CD14-positive monocyte (primary cell): Measurements from ENCODE around the gene MCF2L. TPM values are rescaled to one million over a fixed set of nuclear protein-coding genes. Genes with fewer than 3 reads are reported as not detected.

ENCODE experiments used
- DNase-seq, 3 donors: peaks; one replicate each; pipeline ENCODE4 v3.0.0-alpha.2; 2011 to 2022
- H2AFZ ChIP-seq: 2 replicates; pipeline ENCODE4 v1.6.0; 2012; ENCODE audit warnings: mild to moderate bottlenecking, low read depth, low read length, inconsistent platforms; ENCODE audit not compliant: insufficient read depth, poor library complexity, severe bottlenecking
- H3K27ac ChIP-seq, 2 donors: 1 replicate in 1 of 2; 2 replicates in 1 of 2; pipeline ENCODE4 v1.5.1; 2012 to 2013; ENCODE audit warnings: low read length in 2 of 2, control low read depth in 1 of 2, inconsistent platforms in 1 of 2, low read depth in 1 of 2, mild to moderate bottlenecking in 1 of 2
- H3K27me3 ChIP-seq, 2 donors: one replicate each; pipeline versions ENCODE4 v1.6.0 to v1.6.1; 2011 to 2013; ENCODE audit warnings: low read length in 2 of 2; ENCODE audit not compliant: control insufficient read depth in 2 of 2, insufficient read depth in 2 of 2
- H3K36me3 ChIP-seq, 2 donors: replicated peaks in 1 of 2; 1 replicate in 1 of 2; 2 replicates in 1 of 2; pipeline versions ENCODE4 v1.5.1 to v1.6.1; 2012 to 2013; ENCODE audit warnings: low read length in 2 of 2, control low read depth in 1 of 2, inconsistent platforms in 1 of 2, mild to moderate bottlenecking in 1 of 2; ENCODE audit not compliant: insufficient read depth in 2 of 2, control insufficient read depth in 1 of 2
- H3K4me1 ChIP-seq, 2 donors: 1 replicate in 1 of 2; 2 replicates in 1 of 2; pipeline versions ENCODE4 v1.5.1 to v1.6.1; 2012 to 2013; ENCODE audit warnings: low read length in 2 of 2, control low read depth in 1 of 2, inconsistent platforms in 1 of 2, mild to moderate bottlenecking in 1 of 2, moderate library complexity in 1 of 2; ENCODE audit not compliant: insufficient read depth in 2 of 2, control insufficient read depth in 1 of 2
- H3K4me2 ChIP-seq: replicated peaks from 2 replicates; pipeline ENCODE3; 2012; ENCODE audit warnings: low read length, moderate library complexity, mild to moderate bottlenecking; ENCODE audit not compliant: poor library complexity, severe bottlenecking; ENCODE audit errors: extremely low read depth
- H3K4me3 ChIP-seq, 3 experiments: fragments of 200-600 bp in 1 of 3; sonication (generic) in 1 of 3; replicated peaks in 1 of 3; 1 replicate in 2 of 3; 2 replicates in 1 of 3; pipeline ENCODE4 v1.5.1; 2011 to 2013; ENCODE audit warnings: low read length in 3 of 3, mild to moderate bottlenecking in 3 of 3, control low read depth in 2 of 3, low read depth in 2 of 3, inconsistent platforms in 1 of 3, moderate library complexity in 1 of 3
- H3K79me2 ChIP-seq: 2 replicates; pipeline ENCODE4 v1.6.0; 2012; ENCODE audit warnings: mild to moderate bottlenecking, control low read depth, inconsistent platforms, low read length, moderate library complexity; ENCODE audit not compliant: insufficient read depth
- H3K9ac ChIP-seq: 2 replicates; pipeline ENCODE4 v1.6.0; 2017; ENCODE audit warnings: low read length, mild to moderate bottlenecking; ENCODE audit not compliant: insufficient read depth, poor library complexity, severe bottlenecking
- H3K9me3 ChIP-seq, 2 donors: replicated peaks in 1 of 2; 1 replicate in 1 of 2; 2 replicates in 1 of 2; pipeline versions ENCODE4 v1.5.1 to v1.6.1; 2012 to 2013; ENCODE audit warnings: low read length in 2 of 2, control low read depth in 1 of 2; ENCODE audit not compliant: control insufficient read depth in 1 of 2, insufficient read depth in 1 of 2
- H4K20me1 ChIP-seq: 2 replicates; pipeline ENCODE4 v1.6.0; 2012; ENCODE audit warnings: mild to moderate bottlenecking, low read length, control low read depth, moderate library complexity; ENCODE audit not compliant: insufficient read depth
- H3K27ac Mint-ChIP-seq, 7 donors: one replicate each; pipeline ENCODE4 v1.8.0; 2020; ENCODE audit warnings: mild to moderate bottlenecking in 7 of 7, mixed read lengths in 7 of 7, moderate library complexity in 6 of 7, inconsistent platforms in 2 of 7
- H3K27me3 Mint-ChIP-seq, 3 donors: one replicate each; pipeline ENCODE4 v1.8.0; 2021 to 2022; ENCODE audit warnings: low read depth in 3 of 3, mild to moderate bottlenecking in 3 of 3, mixed read lengths in 3 of 3, moderate library complexity in 3 of 3, inconsistent platforms in 1 of 3
- H3K36me3 Mint-ChIP-seq, 2 donors: one replicate each; pipeline ENCODE4 v1.8.0; 2020; ENCODE audit warnings: mixed read lengths in 2 of 2, inconsistent platforms in 1 of 2, mild to moderate bottlenecking in 1 of 2
- H3K4me1 Mint-ChIP-seq: one replicate; pipeline ENCODE4 v1.8.0; 2020; ENCODE audit warnings: mild to moderate bottlenecking, mixed read lengths
- H3K4me3 Mint-ChIP-seq, 2 donors: one replicate each; pipeline ENCODE4 v1.8.0; 2020; ENCODE audit warnings: mild to moderate bottlenecking in 2 of 2, mixed read lengths in 2 of 2, moderate library complexity in 1 of 2
- H3K9me3 Mint-ChIP-seq, 7 donors: one replicate each; pipeline ENCODE4 v1.8.0; 2020 to 2022; ENCODE audit warnings: mixed read lengths in 7 of 7, mild to moderate bottlenecking in 6 of 7, moderate library complexity in 6 of 7, inconsistent platforms in 2 of 7
- CTCF ChIP-seq: fragments of 200-600 bp; IDR thresholded peaks from one replicate; pipeline ENCODE4 v1.8.0; 2022; ENCODE audit warnings: antibody characterized with exemption, mild to moderate bottlenecking
- WGBS: methylation state at CpG from one replicate; pipeline ENCODE4 v1.1.5; 2013; ENCODE audit warnings: missing lambda C conversion rate; ENCODE audit not compliant: insufficient coverage; 5-methylcytosine and 5-hydroxymethylcytosine counted together
- intact Hi-C, 2 donors: fragments of 100-400 bp; cut with micrococcal nuclease; formaldehyde crosslinking; loops; one replicate each; pipeline versions ENCODE4 v1.15.0 to v1.15.1; 2023
- polyA plus RNA-seq, 3 donors: library from polyadenylated mRNA; depleted of rRNA in 1 of 3; unstranded in 2 of 3; stranded (reverse) in 1 of 3; fragments of 300-500 nt in 2 of 3; fragments of >200 nt in 1 of 3; fragmentation: Illumina TruSeq in 2 of 3; gene quantifications; 1 replicate in 2 of 3; 2 replicates in 1 of 3; pipeline ENCODE4 v1.2.3, GENCODE V29; 2012 to 2021

Gene MCF2L
- polyA plus RNA-seq, 3 donors, result not detected

DNA sequence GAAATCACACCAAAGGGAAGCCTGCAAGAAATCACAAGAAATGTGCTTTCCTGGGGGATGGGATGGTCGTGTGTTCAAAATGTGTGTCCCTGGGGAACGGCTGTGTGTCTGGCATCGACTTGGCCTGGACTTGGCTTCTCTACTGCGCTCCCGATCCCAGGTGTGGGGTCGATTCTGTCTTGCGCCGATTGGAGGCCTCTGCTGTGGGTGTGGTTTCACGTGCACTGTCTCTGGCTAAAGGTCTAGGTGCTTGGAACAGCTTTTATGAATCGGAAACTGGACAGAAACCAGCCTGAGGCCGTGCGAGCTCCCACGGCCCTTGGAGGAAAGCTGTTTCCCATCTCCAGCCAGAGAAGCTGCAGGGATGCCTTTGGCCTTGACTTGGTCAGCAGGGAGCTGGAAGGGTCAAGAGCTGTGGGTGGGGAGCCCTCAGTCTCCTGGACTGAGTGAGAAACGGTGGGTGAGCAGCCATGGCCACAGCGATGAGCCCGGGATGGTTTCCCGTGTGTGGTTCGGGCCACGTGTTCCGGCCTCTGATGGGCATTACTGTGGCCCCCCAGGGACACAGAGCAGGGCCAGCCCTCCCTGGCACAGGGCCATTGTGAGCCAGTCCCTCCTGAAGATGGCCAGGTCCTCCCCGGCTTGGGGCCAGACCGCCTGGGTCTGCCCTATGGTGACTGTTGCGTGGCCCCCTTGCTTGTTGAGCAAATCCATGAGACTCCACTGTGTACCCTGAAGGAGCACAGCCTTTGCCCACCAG is 29.7 kb downstream of the MCF2L start:
- Histone ChIP-seq H3K27me3 (peaks cover 0 to 17% of the 10 kb centered on the region in 2 donors), H3K79me2 (no peaks in the 10 kb centered on the region), H3K4me2 (no peak overlapping the region), H3K4me3 (no peak overlapping the region), H3K4me1 (no peaks in the 10 kb centered on the region), H2AFZ (no peak overlapping the region), H3K36me3 (no peaks in the 10 kb centered on the region), H3K9ac (no peak overlapping the region), H4K20me1 (no peaks in the 10 kb centered on the region), H3K27ac (no peak overlapping the region), H3K9me3 (no peaks in the 10 kb centered on the region)
- Mint-ChIP-seq H3K27ac (no peak overlapping the region), H3K36me3 (no peaks in the 10 kb centered on the region), H3K4me1 (no peaks in the 10 kb centered on the region), H3K4me3 (no peak overlapping the region), H3K9me3 (peaks cover 0 to 3% (median 0%) of the 10 kb centered on the region in 7 donors), H3K27me3 (peaks cover 23 to 29% (median 26%) of the 10 kb centered on the region in 3 donors)
- intact Hi-C loops, result no loop called here
- DNase-seq, result no peak
- no peak for TF ChIP-seq CTCF
- WGBS, result 94% methylated on average over 23 of the region's 23 CpGs

DNA sequence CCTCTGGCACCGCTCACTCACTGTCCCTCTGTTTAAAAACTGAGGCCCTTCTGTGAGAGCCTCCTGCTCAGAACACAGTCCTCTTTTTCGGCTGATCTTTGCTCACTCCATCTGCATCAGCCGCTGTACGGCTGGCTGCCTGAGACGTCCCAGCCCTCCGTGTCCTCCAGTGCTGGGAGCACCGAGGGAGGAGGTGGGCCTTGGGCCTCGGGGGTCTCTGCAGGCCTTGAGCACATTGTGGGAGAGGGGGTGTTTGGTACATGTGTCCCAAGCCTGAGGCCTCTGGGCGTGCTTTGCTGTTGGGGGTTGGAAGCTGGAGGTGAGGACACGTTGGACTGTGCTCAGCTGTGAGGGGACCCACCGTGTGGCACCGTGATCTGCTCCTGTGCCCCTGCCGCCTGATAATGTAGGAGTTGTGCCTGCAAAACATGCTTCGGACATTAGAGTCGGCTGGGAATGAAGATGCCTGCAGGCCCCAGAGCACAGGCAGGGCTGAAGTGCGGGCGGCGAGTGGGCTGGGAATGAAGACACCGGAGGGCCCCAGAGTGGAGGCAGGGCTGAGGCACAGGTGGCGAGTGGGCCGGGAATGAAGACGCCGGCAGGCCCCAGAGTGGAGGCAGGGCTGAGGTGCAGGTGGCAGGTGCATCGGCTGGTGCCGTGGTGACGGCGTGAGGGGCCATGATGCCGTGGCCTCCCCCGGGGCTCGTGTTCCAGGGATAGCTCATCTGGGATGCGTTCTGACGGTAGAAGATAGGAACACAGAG is 30.6 kb downstream of the MCF2L start:
- Histone ChIP-seq H3K36me3 (no peaks in the 10 kb centered on the region), H3K4me2 (no peak overlapping the region), H3K9me3 (no peaks in the 10 kb centered on the region), H4K20me1 (no peaks in the 10 kb centered on the region), H3K4me1 (no peaks in the 10 kb centered on the region), H3K4me3 (no peak overlapping the region), H3K79me2 (no peaks in the 10 kb centered on the region), H3K27me3 (peaks cover 0 to 17% of the 10 kb centered on the region in 2 donors), H3K9ac (no peak overlapping the region), H3K27ac (no peak overlapping the region), H2AFZ (no peak overlapping the region)
- WGBS, result 95% methylated on average over 32 of the region's 32 CpGs
- Mint-ChIP-seq H3K4me3 (peak overlapping the region in 1 of 2 donors; percentile 11), H3K27ac (no peak overlapping the region), H3K27me3 (peaks cover 23 to 29% (median 26%) of the 10 kb centered on the region in 3 donors), H3K4me1 (no peaks in the 10 kb centered on the region), H3K9me3 (peaks cover 0 to 3% (median 0%) of the 10 kb centered on the region in 7 donors), H3K36me3 (no peaks in the 10 kb centered on the region)
- no peak for DNase-seq
- TF ChIP-seq CTCF, result no peak
- intact Hi-C loops, result no loop called here
